ENCODE results near the gene CS. TPM values are rescaled to one million over a fixed set of nuclear protein-coding genes. Genes with fewer than 3 reads are reported as not detected.

CS gene
- total RNA-seq, 1 experiment from 2014 or later: 250 TPM

- H3K56ac ChIP-seq (ENCODE audit: insufficient read length, low read depth, low read length): no peak overlapping the region
- H3K4ac ChIP-seq (ENCODE audit: low read depth, low read length): peak overlapping the region; percentile 39; the same call in 1 of the 2 replicates
- no peak overlapping the region for H2BK120ac ChIP-seq (ENCODE audit: low read depth, low read length, poor library complexity, severe bottlenecking)
- peaks cover 7% of the 10 kb centered on the region; the same call in 1 of the 2 replicates for H3K79me2 ChIP-seq (ENCODE audit: insufficient read depth, low read length)
- WGBS (ENCODE audit: extremely low coverage, insufficient read length, low lambda C conversion rate): no CpG with 5 or more reads among the region's 11 CpGs
- TF ChIP-seq CTCF (conservative IDR thresholded peaks at IDR 0.05): no peak
- H4K5ac ChIP-seq (ENCODE audit: insufficient read length, low read depth, low read length): peak overlapping the region; percentile 73
- peaks cover 5 to 11% of the 10 kb centered on the region in 2 experiments; a peak in 2 of 4 replicates for H3K4me1 Mint-ChIP-seq
- H3K27ac ChIP-seq (ENCODE audit: insufficient read length, low read depth, low read length): peak overlapping the region; percentile 38
- no peaks in the 10 kb centered on the region for H4K20me1 ChIP-seq (ENCODE audit: control insufficient read depth, insufficient read depth, insufficient read length)
- no peak overlapping the region for H2BK15ac ChIP-seq (ENCODE audit: low read depth, low read length)
- no peak overlapping the region for H2BK12ac ChIP-seq (ENCODE audit: insufficient read length, low read depth, low read length)
- no peak overlapping the region for H3T11ph ChIP-seq (ENCODE audit: low read length)
- H3K4me1 ChIP-seq (ENCODE audit: insufficient read depth, low read length): no peaks in the 10 kb centered on the region
- no peak overlapping the region for H2AK5ac ChIP-seq (ENCODE audit: insufficient read length, low read length)
- no peak overlapping the region for H2AFZ ChIP-seq (ENCODE audit: low read length)
- H3K4me2 ChIP-seq (ENCODE audit: insufficient read depth, insufficient read length, low read length): peak overlapping the region; percentile 89
- peak overlapping the region; percentile 70 for H3K18ac ChIP-seq (ENCODE audit: insufficient read length, low read depth, low read length)
- peak overlapping the region; percentile 96 for H3K9ac ChIP-seq (ENCODE audit: extremely low read depth, insufficient read length, low read length)
- H2BK20ac ChIP-seq (ENCODE audit: low read depth, low read length, poor library complexity, severe bottlenecking): no peak overlapping the region
- peak overlapping the region; percentile 99 for H3K27ac Mint-ChIP-seq
- H4K8ac ChIP-seq (replicated peaks; ENCODE audit: insufficient read length, low read depth, low read length): peak overlapping the region; percentile 67
- H3K27me3 Mint-ChIP-seq (ENCODE audit: low read depth): no peaks in the 10 kb centered on the region
- no peak for DNase-seq
- peak overlapping the region; percentile 29 for H4K91ac ChIP-seq (ENCODE audit: insufficient read length, low read depth, low read length)
- H3K4me3 Mint-ChIP-seq: peak overlapping the region; percentile 98
- peak overlapping the region; percentile 84 for H3K14ac ChIP-seq (ENCODE audit: insufficient read depth, low read length)
- H3K23ac ChIP-seq (ENCODE audit: insufficient read length, low read depth, low read length): no peak overlapping the region
- H3K9me3 Mint-ChIP-seq: no peaks in the 10 kb centered on the region
- H3K36me3 Mint-ChIP-seq (ENCODE audit: insufficient read depth in 1 of 3, low read depth in 3 of 3): peaks cover 11 to 48% (median 32%) of the 10 kb centered on the region in 3 experiments; a peak in 6 of 7 replicates
- H3K27me3 ChIP-seq (ENCODE audit: insufficient read depth, low read length): no peaks in the 10 kb centered on the region
- H3K79me1 ChIP-seq (ENCODE audit: insufficient read depth, low read depth, low read length, poor library complexity, severe bottlenecking): peaks cover 7% of the 10 kb centered on the region
- peaks cover 6% of the 10 kb centered on the region for H3K23me2 ChIP-seq (ENCODE audit: insufficient read length, low read depth, low read length, poor library complexity, severe bottlenecking)
- peak overlapping the region; percentile 48 for H2BK5ac ChIP-seq (ENCODE audit: insufficient read length, low read length)
- no peaks in the 10 kb centered on the region for H3K9me3 ChIP-seq (ENCODE audit: control insufficient read depth, low read depth, low read length)
Observed at GRCh38 chr12:56315249-56315621, 15.1 kb upstream of the CS start.

Measured in H9 (cell line).